ENCODE results near the gene GSTA1.
A peak's percentile ranks its signal among the peaks of the same experiment; 100 is the strongest.
"Not testable (repeated sequence)": the region's sequence is repeated elsewhere in the genome, so short reads cannot be mapped to it uniquely, and the experiment has no call there.

The GSTA1 gene

DNA sequence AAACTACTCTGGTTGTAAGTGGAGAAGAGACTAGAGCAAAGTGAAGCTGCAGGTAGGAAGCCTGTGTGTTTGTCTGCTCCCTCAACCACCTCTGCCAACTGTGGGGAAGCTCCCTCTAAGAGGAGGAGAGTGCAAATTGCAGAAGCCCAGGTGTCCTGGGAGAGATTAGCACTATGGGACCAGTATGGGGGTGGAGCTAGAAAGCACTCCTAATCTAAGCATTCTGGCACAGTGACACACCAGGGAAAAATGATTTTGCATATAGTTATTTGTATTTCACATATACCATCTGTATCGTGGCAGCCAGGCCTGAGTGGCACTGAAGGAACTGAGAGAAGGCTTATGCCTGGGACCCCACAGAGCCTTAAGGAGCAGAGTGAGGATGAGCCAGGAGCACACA lies 12.8 kb downstream of the GSTA1 start:
- no peak overlapping the region for H3K4me3 ChIP-seq (replicated peaks; ENCODE audit: low read depth, low read length)
- DNase-seq (ENCODE audit: extremely low read depth, low read depth), result no peak
- no peak for TF ChIP-seq CTCF (IDR thresholded peaks at IDR 0.05; ENCODE audit: low read depth, low read length, missing control alignments)

GRCh38 chr6:52789658-52790057 lies 14.0 kb downstream of the GSTA1 start:
- not testable (repeated sequence) for DNase-seq (ENCODE audit: extremely low read depth, low read depth); H3K4me3 ChIP-seq (replicated peaks; ENCODE audit: low read depth, low read length)

DNA sequence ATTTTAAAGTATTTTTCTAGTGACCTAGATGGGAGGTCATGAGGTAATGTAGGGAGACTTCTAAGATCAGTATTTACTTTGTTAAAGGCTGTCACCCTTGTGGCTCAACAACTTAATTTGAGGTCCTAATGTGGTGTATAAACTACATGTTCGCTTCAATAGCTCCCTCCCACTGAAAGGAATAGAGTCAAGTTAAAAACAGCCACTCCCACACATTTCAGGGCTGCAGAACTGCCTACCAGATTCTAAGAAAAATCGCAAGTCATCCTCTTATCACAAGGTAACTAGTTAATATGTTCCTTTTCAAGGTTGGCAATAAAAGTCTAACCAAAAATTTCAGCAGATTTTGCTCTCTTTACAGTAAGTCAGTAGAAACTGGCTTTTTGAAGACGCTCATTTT lies 15.1 kb downstream of the GSTA1 start:
- no peak overlapping the region for H3K4me3 ChIP-seq (replicated peaks; ENCODE audit: low read depth, low read length)
- no peak for TF ChIP-seq CTCF (IDR thresholded peaks at IDR 0.05; ENCODE audit: low read depth, low read length, missing control alignments)
- DNase-seq (ENCODE audit: extremely low read depth, low read depth), result no peak

- no peak for DNase-seq (ENCODE audit: extremely low read depth, low read depth)
- H3K4me3 ChIP-seq (replicated peaks; ENCODE audit: low read depth, low read length), result no peak overlapping the region
- no peak for TF ChIP-seq CTCF (IDR thresholded peaks at IDR 0.05; ENCODE audit: low read depth, low read length, missing control alignments)
Observed at GRCh38 chr6:52787917-52788316, 15.7 kb downstream of the GSTA1 start.

GRCh38 chr6:52786249-52786956 lies 17.2 kb downstream of the GSTA1 start:
- no peak for TF ChIP-seq CTCF (IDR thresholded peaks at IDR 0.05; ENCODE audit: low read depth, low read length, missing control alignments)
- no peak overlapping the region for H3K4me3 ChIP-seq (replicated peaks; ENCODE audit: low read depth, low read length)
- no peak for DNase-seq (ENCODE audit: extremely low read depth, low read depth)

- H3K4me3 ChIP-seq (replicated peaks; ENCODE audit: low read depth, low read length); DNase-seq (ENCODE audit: extremely low read depth, low read depth): not testable (repeated sequence)
Observed at GRCh38 chr6:52782696-52783274, 20.8 kb downstream of the GSTA1 start.

DNA sequence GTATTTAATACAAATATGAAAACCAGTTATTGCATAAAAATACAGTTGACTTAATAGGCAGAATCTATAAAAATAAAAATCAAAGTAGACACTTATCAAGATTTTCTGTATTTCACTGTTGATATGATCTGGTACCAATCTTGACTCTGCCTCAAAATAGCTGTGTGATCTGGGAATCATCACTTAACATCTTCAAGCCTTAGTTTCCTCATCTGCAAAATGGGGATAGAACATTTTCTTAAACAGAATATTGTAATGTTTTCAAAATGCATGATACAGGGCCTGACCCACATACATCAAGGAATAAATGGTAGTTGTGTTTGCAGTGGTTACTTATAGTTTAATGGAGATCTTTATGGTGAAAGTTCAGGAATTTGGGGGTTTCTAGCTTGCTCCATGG lies 21.4 kb downstream of the GSTA1 start:
- not testable (repeated sequence) for H3K4me3 ChIP-seq (replicated peaks; ENCODE audit: low read depth, low read length); DNase-seq (ENCODE audit: extremely low read depth, low read depth)

- no peak overlapping the region for H3K4me3 ChIP-seq (replicated peaks; ENCODE audit: low read depth, low read length)
- TF ChIP-seq CTCF (IDR thresholded peaks at IDR 0.05; ENCODE audit: low read depth, low read length, missing control alignments), result no peak
- DNase-seq (ENCODE audit: extremely low read depth, low read depth), result no peak
Observed at GRCh38 chr6:52779237-52779636, 24.4 kb downstream of the GSTA1 start.

DNA sequence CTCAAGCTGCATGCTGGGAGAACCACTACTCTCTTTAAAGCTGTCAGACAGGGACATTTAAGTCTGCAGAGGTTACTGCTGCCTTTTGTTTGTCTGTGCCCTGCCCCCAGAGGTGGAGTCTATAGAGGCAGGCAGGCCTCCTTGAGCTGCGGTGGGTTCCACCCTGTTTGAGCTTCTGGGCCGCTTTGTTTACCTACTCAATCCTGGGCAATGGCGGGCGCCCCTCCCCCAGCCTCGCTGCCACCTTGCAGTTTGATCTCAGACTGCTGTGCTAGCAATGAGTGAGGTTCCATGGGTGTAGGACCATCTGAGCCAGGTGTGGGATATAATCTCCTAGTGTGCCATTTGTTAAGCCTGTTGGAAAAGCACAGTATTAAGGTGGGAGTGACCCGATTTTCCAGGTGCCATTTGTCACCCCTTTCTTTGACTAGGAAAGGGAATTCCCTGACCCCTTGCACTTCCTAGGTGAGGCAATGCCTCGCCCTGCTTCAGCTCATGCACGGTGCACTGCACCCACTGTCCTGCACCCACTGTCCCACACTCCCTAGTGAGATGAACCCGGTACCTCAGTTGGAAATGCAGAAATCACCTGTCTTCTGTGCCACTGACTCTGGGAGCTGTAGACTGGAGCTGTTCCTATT lies 26.8 kb downstream of the GSTA1 start:
- not testable (repeated sequence) for H3K4me3 ChIP-seq (replicated peaks; ENCODE audit: low read depth, low read length); DNase-seq (ENCODE audit: extremely low read depth, low read depth)

GRCh38 chr6:52769399-52769798 lies 34.2 kb downstream of the GSTA1 start:
- DNase-seq (ENCODE audit: extremely low read depth, low read depth); H3K4me3 ChIP-seq (replicated peaks; ENCODE audit: low read depth, low read length): not testable (repeated sequence)

DNA sequence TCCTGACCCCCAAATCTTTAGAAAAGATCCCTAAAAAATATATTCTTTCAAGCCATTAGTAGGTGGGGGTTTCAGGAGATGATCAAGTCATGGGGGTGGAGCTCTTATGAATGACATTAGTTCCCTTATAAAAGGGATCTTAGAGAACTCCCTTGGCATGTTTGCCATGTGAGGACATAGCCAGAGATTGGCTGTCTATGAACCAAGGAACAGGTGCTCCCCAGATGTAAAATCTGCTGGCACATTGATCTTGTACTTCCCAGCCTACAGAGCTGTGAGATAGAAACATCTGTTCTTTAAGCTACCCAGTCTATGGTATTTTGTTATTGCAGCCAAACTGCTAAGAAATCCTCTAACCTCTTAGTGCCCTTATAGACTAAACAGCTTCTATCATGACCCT lies 36.0 kb downstream of the GSTA1 start:
- H3K4me3 ChIP-seq (replicated peaks; ENCODE audit: low read depth, low read length), result not testable (repeated sequence)
- peak; percentile 7 for DNase-seq (ENCODE audit: extremely low read depth, low read depth)

DNA sequence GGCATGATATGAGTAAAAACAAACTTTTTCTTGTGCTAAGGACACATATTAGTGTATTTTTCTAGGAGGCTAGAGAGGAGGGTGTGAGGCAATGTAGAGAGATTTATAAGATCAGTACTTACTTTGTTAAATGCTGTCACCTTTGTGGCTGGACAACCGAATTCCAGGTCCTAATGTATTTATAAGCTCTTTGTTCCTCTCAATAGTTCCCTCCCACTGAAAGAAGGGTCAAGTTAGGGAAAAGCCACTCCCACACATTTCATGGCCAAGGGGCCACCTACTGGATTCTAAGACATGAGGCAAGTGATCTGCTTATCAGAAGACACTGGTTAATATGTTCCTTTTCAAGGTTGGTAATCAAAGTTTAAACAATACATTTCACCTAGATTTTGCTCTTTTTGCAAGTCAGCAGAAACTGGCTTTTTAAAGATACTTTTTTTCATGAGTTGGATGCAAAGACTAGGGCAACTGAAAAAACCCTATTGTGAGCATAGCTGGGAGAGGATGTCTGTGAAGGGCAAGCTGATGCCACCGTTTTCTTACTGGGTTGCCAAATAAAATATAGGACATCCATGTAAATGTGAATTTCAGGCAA lies 40.2 kb downstream of the GSTA1 start, which contains the start of gene GSTA2:
GSTA2 (minus strand) TSS at position 154 of the 595 bp plus-strand sequence. CDS start 5,528 bp downstream, outside the sequence.
- H3K4me3 ChIP-seq (replicated peaks; ENCODE audit: low read depth, low read length); DNase-seq (ENCODE audit: extremely low read depth, low read depth): not testable (repeated sequence)

Measured in HFF-Myc (cell line).